CD4-positive, alpha-beta T cell treated with Interferon gamma for 1 hour (primary cell): ENCODE data around the gene CCDC85B.
"Not testable (repeated sequence)": the region's sequence is repeated elsewhere in the genome, so short reads cannot be mapped to it uniquely, and the experiment has no call there.

ENCODE experiments used
- DNase-seq: peaks from one replicate; pipeline ENCODE4 v3.0.0-alpha.2; 2020

CCDC85B gene

DNA sequence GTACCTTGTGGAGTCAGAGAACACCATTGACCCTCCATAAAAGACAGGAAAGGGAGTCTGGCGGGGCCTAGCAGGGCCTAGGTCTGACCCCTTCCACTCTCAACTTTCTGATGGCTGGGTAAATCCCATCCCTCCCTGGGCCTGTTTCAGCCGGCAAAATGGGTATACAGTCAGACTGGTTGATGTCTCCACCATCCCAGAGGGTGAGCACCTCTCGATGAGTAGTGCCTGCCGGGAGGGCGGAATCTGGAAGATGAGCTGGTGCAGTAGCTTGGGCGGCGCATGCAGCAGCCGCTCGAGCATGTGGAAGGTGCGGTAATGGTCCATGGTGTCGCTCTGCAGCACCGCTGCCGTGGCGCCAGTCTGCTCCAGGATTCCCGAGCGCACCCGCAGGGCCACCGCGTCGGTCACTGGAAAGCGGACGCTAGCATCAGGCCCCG is 2.7 kb upstream of the CCDC85B start:
- no peak for DNase-seq

GRCh38 chr11:65888163-65888814 is 2.2 kb upstream of the CCDC85B start, which contains the start of gene FIBP:
Gene FIBP (minus strand): TSS chr11:65888471. CDS start chr11:65888418, 53 bp downstream.
- DNase-seq, result peak; percentile 96

DNA sequence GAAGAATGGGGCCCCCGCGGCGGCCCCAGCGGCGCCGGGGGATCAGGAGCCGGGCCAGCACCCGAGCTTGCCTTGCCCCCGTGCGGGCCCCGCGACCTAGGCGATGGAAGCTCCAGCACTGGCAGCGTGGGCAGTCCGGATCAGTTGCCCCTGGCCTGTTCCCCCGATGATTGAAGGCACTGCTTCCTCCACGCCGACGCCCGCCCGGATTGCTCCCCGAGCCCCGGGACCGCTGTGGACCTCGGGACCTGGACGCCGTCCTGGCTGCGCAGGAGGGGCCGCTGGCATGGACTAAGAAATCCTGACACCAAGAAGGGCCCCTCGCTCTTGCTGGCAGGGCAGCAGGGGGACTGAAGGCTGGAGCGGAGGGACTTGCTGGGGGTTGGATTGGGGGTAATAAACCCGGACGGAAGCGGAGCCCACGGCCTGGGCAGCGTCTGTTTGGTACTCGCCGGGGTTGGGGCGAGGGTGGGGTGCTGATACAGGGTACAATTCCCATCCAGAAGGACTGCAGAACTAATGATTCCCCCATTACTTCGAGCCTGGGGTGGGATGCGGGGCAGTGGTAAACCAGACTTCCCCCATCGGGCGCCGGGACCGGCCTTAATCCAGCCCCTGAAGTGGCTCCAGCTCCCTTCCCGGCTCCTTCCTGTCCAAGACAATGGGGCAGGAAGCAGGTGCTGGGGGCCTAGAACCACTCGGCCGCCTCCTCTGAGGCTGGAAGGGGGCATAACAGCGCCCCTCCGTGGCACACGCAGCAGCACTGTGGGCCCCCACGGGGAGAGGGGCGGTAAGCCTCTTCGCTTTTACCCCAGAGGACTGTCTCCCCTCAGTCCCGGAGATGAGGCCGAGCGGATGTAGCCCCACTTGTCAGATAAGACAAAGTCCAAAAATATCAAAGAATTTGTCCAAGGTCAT is 1.0 kb downstream of the CCDC85B start:
- no peak for DNase-seq

- not testable (repeated sequence) for DNase-seq
These were observed 1.7 kb downstream of the CCDC85B start for GRCh38 chr11:65892137-65892540.

DNA sequence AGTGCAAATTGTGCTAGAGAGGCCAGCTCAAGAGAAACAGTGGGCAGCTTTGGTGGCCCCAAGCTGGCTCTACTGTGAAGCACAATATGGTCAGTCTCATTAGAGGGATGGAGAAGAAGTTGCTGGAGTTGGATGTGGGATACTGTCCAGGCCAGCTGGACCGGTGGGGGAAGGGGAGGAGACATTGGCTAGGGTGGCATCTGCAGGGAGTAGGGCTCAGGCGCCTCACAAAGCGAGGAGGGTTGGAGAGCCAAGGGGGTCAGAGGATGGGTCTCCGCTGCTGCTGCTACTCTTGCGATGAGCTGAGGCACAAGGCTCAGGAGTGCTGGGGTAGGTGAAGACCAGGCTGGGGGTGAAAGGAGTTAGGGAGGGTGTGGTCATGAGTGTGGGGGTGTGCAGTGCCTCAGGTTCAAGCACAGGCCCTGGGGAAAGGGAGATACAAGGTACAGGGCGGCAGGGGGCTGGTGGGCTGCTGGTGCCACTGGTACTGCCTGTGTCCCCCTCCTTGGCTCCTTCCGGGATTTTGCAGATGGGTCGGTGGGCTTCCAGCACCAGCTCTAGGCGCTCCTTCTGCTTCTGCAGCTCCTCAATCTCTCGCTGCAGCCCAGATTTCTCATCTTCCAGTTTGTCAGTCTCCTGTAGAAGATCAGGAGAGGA is 2.3 kb downstream of the CCDC85B start:
- DNase-seq, result no peak

GRCh38 chr11:65894034-65894591 is 3.6 kb downstream of the CCDC85B start:
- peak; percentile 48 for DNase-seq

GRCh38 chr11:65895482-65895981 is 5.1 kb downstream of the CCDC85B start:
- DNase-seq, result no peak

GRCh38 chr11:65896034-65896999 is 5.8 kb downstream of the CCDC85B start:
- DNase-seq, result no peak

DNA sequence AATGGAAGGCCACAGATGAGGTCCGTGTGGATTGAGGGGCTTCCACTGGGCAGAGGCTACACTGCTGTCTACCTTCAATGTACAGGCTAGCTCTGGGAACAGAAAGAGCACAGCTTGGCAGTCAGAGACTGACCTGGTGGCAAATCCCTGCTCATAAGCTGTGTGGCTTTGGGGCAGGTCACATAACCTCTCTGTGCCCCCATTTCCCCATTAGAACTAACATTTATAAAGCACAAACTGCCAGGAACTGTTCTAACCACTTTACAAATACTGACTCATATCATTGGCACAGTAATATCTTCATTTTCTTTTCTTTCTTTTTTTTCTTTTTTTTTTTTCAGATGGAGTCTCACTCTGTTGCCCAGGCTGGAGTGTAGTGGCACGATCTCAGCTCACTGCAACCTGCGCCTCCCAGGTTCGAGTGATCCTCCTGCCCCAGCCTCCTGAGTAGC is 6.6 kb downstream of the CCDC85B start:
- DNase-seq, result no peak

GRCh38 chr11:65898656-65899355 is 8.3 kb downstream of the CCDC85B start:
- DNase-seq, result no peak

DNA sequence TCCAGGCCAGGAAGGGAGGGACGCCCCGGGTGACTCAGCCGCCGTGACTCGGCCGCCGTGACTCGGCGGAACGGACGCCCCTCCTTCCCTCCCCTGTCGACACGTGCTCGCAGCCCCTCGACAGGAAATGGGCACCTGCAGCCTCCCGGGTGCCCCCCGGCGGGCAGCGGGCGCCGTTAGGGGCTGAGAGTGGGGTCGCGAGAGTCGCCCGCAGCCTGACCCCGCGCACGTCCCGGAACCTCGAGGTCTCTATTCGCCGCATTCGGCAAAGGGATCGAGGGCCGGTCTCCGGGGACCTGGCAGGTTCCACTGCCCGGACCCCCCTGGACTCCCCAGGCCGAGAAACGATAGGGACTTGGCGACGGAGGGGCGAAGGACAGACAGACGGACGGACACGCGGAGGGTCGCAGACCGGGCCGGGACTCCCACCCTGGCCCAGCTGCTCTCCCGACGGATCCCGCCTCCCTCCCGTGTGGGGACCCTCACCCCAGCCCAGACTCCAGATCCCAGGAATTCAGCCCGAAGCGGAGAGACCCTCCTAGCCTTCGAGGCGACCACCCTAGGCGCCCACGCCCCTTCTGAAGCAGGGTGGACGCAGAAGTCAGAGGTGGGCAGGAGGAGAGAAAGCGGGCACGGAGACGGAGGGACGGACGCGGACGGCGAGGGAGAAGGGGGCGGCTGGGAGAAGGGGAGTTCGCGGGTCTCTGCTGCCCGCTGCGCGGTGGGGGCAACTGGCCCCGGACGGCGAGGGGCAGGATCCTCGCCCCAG is 9.1 kb downstream of the CCDC85B start:
- DNase-seq, result peak; percentile 63

DNA sequence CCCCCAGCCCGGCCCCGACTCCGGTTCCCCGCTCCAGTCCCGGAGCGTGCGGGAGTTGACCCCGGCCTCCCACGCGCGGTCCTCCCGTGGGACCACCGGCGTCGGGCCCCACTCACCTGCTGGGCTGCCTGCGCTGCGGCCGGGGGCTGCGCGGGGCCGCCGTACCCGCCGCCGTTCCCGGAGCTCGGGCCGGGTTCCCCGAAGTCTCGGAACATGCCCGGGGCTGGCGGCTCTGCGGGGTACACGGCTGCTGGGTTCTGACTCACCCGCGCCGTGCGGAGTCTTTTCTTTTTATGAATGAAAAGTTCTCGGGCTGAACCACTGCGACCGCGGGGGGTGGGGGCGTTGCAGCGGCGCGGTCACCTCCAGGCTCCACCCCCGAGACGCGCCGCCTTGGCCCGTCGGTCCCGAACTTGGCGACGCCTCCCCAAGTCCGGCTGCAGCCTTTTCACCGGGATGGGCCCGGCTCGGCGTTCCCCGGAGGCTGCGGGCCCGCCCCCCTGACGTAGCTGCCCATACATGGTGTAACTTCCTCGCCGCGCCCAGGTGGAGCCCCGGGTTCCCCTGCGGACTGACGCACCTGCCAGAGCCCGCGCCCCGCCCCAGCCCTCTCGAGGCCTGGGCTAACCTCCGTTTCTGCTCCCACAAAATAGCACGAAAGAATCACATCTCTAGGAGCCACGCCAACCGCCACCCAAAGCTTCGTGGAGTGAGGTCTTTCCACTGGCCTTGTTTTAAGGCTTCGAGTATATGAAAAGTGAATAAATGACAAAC is 9.8 kb downstream of the CCDC85B start, which contains the start of gene FOSL1:
Gene FOSL1 (minus strand): TSS at position 264 of the 774 bp plus-strand sequence. CDS start 49 bp downstream, at position 215.
- peak; percentile 97 for DNase-seq

DNA sequence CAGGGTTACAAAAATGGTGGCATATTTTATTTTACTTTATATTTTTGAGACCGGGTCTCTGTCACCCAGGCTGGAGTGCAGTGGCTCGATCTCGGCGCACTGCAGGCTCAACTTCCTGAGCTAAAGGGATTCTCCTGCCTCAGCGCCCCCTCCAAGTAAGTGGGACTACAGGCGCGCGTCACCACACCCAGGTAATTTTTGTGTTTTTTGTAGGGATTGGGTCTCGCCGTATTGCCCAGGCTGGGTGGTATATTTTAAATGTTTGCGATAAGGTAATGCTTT is 10.4 kb downstream of the CCDC85B start:
- DNase-seq, result no peak

DNA sequence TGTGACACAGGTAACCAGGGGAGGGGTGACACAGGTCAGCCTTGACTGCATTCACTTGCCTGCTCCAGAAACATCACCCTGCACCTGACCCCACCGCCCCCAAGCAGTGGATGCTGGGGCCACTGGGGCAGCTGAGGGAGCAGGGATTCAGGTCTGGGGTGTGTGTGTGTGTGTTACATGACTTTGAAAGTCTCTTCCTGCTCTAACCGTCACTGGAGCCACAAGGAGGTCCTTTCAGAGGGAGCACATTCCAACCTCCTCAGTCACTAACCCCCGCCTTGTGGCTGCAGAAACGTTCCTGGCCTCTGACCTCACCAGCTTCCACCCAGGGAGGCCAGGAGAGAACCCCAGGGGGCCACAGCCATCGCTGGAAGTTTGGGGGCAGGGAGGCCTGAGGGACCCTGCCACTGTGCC is 12.6 kb downstream of the CCDC85B start:
- DNase-seq, result no peak

GRCh38 chr11:65903715-65904114 is 13.2 kb downstream of the CCDC85B start:
- DNase-seq, result no peak

- no peak for DNase-seq
These were observed 16.1 kb downstream of the CCDC85B start for GRCh38 chr11:65906602-65907001.

- DNase-seq, result no peak
These were observed 17.4 kb downstream of the CCDC85B start for GRCh38 chr11:65907878-65908277.

GRCh38 chr11:65911682-65912568 is 21.5 kb downstream of the CCDC85B start:
- no peak for DNase-seq
